Kasumi-1 (cell line): ENCODE results near the gene RLN3.

Experiments
- DNase-seq, 2 experiments: peaks; one replicate each; lab custom pipeline; 2025; lab: John Stamatoyannopoulos, UW

Gene RLN3, protein sequence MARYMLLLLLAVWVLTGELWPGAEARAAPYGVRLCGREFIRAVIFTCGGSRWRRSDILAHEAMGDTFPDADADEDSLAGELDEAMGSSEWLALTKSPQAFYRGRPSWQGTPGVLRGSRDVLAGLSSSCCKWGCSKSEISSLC

GRCh38 chr19:14027856-14028450 is at the start of gene RLN3:
TSS of gene RLN3 (plus strand) at chr19:14028148. CDS start at chr19:14028205, 57 bp downstream.
- DNase-seq, result no peak

- DNase-seq, result peak; percentile 85 to 87
Measured at GRCh38 chr19:13978351-13979243, 49.4 kb upstream of the RLN3 start.

GRCh38 chr19:13979244-13979615 is 48.7 kb upstream of the RLN3 start:
- DNase-seq, result peak; percentile 34 to 45

GRCh38 chr19:13979686-13980085 is 48.3 kb upstream of the RLN3 start:
- no peak for DNase-seq

DNA sequence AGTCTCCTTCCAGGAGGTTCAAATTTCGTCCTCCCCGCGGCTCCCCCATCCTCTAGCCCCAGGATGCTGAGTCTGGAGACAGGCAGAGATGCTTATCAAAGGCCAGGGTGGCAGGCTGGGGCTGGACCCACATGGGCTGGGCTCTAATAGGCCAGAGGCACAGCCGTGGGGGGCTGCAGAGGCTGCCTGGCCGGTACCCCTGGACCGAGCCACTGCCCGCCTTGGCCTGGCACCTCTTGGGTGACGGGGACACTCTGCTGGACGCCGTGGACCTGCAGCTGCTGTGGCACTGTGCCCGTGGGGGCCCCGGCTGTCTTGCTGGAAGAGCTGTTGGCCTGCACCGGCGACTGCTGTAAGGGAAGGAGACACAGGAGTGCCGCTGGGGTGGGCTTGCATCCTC is 47.6 kb upstream of the RLN3 start:
- no peak for DNase-seq

DNA sequence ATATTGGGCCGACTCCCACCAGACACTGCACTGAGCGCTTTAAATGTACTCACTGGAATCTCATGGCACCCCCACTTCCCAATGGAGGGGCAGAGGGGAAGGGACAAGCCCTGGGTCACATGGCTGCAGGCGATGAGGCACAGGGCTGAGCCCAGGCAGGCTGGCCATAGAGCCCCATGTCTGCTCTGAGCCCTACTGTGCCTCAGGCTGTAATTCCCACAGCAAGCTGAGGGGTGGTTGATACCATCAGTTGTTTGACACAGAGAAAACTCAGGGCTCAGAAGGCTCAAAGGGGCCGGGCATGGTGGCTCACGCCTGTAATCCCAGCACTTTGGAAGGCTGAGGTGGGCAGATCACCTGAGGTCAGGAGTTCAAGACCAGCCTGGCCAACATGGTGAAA is 46.9 kb upstream of the RLN3 start:
- no peak for DNase-seq

- DNase-seq, result no peak
Measured at GRCh38 chr19:13981467-13981866, 46.5 kb upstream of the RLN3 start.

- DNase-seq, result no peak
Measured at GRCh38 chr19:13981988-13982501, 45.9 kb upstream of the RLN3 start.

DNA sequence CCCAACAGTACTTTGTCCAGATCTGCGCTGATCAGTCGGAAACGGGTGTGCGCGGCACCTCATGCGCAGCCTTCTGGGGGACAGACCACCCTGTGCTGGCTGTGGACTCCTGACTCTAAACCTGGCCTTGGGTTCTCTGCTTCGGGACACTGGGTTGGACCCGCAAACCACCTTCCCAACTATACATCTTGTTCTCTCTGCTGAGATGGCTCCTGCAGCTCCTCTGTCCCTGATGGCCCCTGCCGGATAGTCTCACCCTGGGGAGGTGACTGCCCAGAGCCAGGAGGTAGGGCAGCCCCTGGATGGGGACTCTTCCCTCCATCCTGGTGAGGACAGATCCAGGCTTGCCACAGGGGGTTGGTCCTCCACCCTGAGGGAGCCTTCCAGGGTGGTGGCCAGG is 45.2 kb upstream of the RLN3 start:
- DNase-seq, result no peak

DNA sequence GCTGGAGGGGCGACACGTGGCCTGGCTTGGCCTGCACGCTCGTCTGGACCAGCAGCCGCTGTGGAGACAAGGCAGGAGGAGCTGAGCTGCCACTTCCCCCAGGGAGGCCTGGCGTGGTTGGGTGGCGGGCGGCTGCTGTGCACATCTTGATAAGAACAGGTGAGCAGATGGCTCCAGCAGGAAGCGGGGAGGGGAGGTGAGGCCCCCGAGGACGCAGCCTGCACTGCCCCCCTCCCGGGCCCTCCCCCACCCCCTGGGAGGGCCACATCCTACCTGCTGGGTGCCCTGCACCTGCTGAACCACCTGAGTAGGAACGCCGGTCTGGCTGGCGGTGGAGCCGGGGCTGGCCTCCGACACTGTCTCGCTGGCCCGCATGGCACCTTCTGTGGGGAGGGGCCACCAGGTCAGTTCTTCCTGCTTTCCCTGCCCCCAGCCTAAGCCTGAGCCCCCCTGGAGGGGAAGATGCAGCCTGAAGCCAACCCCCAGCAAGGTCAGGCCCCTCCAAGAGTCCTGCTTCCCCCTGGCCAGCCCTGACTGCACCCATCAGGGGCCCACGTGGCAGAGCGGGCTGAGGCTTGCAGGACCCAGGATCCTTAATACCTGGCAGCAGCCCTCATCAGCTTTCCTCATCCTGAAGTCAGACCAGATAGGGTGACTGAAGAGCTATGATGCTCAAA is 44.6 kb upstream of the RLN3 start:
- DNase-seq, result no peak

GRCh38 chr19:13984186-13984585 is 43.8 kb upstream of the RLN3 start:
- DNase-seq, result no peak

DNA sequence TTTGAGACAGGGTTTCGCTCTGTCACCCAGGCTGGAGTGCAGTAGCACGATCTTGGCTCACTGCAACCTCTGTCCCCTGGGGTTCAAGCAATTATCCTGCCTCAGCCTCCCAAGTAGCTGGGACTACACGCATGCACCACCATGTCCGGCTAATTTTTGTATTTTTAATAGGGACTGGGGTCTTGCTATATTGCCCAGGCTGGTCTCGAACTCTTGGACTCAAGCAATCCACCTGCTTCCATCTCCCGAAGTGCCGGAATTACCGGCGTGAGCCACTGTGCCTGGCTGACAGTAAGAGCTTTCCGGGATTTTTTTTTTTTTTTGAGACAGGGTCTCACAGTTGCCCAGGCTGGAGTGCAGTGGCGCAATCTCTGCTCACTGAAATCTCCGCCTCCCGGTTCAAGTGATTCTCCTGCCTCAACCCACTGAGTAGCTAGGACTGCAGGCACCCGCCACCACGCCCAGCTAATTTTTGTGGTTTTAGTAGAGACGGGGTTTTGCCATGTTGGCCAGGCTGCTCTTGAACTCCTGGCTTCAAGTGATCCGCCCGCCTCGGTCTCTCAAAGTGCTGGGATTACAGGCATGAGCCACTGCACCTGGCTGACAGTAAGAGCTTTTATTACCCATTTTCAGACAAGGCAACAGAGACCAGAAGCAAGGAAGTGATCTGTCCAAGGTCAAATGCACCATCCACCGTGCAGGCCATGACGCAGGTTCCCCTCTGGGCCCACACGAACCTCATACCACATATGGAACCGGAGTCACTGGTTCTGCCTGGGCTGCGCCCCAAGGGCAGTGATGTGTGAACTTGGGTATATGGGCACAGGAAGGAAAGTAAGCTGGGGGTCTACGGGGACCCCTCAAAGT is 42.8 kb upstream of the RLN3 start:
- DNase-seq, result no peak

GRCh38 chr19:13985771-13986347 is 42.1 kb upstream of the RLN3 start:
- no peak for DNase-seq

DNA sequence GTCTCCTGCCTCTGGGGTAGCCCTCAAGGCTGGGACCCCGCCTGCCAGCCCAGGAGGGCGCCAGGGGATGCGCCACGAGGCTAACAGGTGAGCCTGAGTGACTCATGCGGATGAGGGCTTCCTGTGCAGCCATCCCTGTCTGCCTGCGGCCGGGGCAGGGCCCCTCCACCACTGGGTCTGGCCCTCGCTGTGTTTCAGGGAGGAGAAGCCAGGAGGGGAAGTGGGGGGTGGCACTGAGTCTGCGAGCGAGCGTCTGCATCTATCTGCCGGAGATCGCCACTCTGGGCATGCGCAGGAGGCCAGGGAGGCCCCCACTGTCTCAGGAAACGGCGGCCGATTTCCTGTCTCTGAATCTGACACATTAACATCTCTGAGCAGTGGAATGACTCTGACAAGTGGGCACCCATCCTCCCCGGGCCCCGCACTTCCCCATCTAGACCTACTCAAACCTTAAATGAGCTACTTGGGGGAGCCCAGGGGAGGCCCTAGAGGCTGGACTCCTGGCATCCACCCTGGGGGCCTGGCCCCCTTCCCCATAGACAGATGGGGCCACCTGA is 41.5 kb upstream of the RLN3 start:
- DNase-seq, result peak; percentile 97 to 98

- DNase-seq, result peak; percentile 26 to 30
Measured at GRCh38 chr19:13987101-13987890, 40.7 kb upstream of the RLN3 start.

- DNase-seq, result no peak
Measured at GRCh38 chr19:13989487-13989886, 38.5 kb upstream of the RLN3 start.

DNA sequence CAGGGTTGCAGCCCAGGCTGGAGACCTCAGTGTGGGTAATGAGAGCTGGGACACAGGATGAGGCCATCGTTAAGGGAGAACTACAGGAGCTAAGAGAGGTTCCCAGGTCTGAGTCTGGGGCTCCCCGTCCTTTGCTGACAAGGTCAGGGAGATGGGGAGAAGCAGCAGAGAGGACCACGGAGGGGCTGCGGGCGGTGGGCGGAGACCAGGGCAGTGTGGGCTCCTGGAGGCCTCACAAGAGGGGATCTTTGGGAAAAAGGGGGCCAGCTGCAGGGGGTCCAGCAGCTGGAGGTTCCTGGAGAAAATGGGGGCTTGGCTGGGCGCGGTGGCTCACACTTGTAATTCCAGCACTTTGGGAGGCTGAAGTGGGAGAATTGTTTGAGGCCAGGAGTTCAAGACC is 37.9 kb upstream of the RLN3 start:
- DNase-seq, result no peak

DNA sequence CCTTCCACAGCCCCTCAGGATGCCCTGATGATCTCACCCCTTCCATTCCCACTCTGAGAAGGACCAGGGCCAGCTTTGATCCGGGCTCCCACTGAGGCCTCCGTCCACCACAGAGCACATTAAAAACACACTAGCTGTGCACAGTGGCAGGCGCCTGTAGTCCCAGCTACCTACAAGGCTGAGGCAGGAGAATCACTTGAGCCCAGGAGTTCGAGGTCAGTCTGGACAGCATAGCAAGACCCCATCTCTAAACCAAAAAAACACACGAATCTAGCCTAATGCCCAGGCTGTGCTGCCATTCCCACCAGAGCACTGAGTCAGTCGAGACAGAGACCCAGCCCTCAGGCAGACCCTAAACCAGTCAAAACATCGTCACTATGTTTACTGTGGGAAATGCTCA is 35.9 kb upstream of the RLN3 start:
- DNase-seq, result no peak

GRCh38 chr19:13993590-13994300 is 34.2 kb upstream of the RLN3 start:
- no peak for DNase-seq
